ENCODE results near the gene IL25.

GRCh38 chr14:23356662-23357061 is 15.9 kb upstream of the IL25 start:
- no peak for TF ChIP-seq CTCF (IDR thresholded peaks at IDR 0.05; ENCODE audit: low read length)
- no peak for TF ChIP-seq EZH2 (optimal IDR thresholded peaks at IDR 0.05; ENCODE audit: low read depth, low read length)
- no peak for TF ChIP-seq EZH2phosphoT487 (IDR thresholded peaks at IDR 0.05; ENCODE audit: low read length)

Data from MM.1S (cell line).